ENCODE data around the gene CCDC178. TPM values are rescaled to one million over a fixed set of nuclear protein-coding genes. Genes with fewer than 3 reads are reported as not detected.

Gene CCDC178
- total RNA-seq, 4 donors from 2014 or later: 1.2 to 2.2 (median 1.7) TPM; not detected in 1

GRCh38 chr18:33128581-33128980, 311.9 kb downstream of the CCDC178 start:
- Histone ChIP-seq H3K9me3 (no peaks in the 10 kb centered on the region), H3K4me1 (no peaks in the 10 kb centered on the region), H3K4me3 (no peak overlapping the region), H3K27ac (replicated peaks in 1 of 4) (no peak overlapping the region), H3K36me3 (no peaks in the 10 kb centered on the region), H3K27me3 (no peaks in the 10 kb centered on the region)
- intact Hi-C loops (cut with DNase I): no loop called here
- DNase-seq (ENCODE audit: extremely low spot score): no peak
- TF ChIP-seq, protein P1, sequence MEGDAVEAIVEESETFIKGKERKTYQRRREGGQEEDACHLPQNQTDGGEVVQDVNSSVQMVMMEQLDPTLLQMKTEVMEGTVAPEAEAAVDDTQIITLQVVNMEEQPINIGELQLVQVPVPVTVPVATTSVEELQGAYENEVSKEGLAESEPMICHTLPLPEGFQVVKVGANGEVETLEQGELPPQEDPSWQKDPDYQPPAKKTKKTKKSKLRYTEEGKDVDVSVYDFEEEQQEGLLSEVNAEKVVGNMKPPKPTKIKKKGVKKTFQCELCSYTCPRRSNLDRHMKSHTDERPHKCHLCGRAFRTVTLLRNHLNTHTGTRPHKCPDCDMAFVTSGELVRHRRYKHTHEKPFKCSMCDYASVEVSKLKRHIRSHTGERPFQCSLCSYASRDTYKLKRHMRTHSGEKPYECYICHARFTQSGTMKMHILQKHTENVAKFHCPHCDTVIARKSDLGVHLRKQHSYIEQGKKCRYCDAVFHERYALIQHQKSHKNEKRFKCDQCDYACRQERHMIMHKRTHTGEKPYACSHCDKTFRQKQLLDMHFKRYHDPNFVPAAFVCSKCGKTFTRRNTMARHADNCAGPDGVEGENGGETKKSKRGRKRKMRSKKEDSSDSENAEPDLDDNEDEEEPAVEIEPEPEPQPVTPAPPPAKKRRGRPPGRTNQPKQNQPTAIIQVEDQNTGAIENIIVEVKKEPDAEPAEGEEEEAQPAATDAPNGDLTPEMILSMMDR (IDR thresholded peaks at IDR 0.05): no peak
- TF ChIP-seq EP300 (IDR thresholded peaks at IDR 0.05): no peak
- TF ChIP-seq POLR2A (IDR thresholded peaks at IDR 0.05; ENCODE audit: low read depth): no peak
- no peak for TF ChIP-seq POLR2AphosphoS5 (IDR thresholded peaks at IDR 0.05)
- 73% methylated on average over 4 of the region's 4 CpGs for WGBS

- intact Hi-C loops (cut with DNase I): no loop called here
- H3K9me3 ChIP-seq: no peaks in the 10 kb centered on the region
- H3K27ac ChIP-seq (replicated peaks in 1 of 4): no peak overlapping the region
- 81% methylated on average over 7 of the region's 7 CpGs for WGBS
- H3K27me3 ChIP-seq: no peaks in the 10 kb centered on the region
- TF ChIP-seq, protein P1 (IDR thresholded peaks at IDR 0.05): no peak
- TF ChIP-seq POLR2A (IDR thresholded peaks at IDR 0.05; ENCODE audit: low read depth): no peak
- TF ChIP-seq POLR2AphosphoS5 (IDR thresholded peaks at IDR 0.05): no peak
- no peak for TF ChIP-seq EP300 (IDR thresholded peaks at IDR 0.05)
- H3K4me1 ChIP-seq: no peaks in the 10 kb centered on the region
- H3K4me3 ChIP-seq: no peak overlapping the region
- H3K36me3 ChIP-seq: no peaks in the 10 kb centered on the region
- no peak for DNase-seq (ENCODE audit: extremely low spot score)
Measured at GRCh38 chr18:33123862-33124518, 316.5 kb downstream of the CCDC178 start.

DNA sequence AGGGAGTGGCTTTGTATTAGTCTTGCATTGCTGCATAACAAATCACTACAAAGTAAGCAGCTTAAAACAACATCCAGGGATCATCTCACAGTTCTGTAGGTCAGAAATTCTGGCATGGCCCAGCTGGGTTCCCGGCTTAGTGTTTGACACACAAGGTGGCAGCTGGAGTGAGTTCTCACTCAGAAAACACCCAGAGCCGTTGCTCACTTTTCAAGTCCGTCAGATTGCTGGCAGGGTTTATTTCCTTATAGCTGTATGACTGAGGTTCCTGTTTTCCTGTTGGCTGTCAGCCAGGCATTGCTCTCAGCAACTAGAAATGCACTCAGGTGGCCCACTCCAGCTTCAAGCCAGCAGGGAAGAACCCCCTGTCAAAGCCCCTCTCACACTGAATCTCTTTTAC, 324.1 kb downstream of the CCDC178 start:
- Histone ChIP-seq H3K27me3 (no peaks in the 10 kb centered on the region), H3K4me1 (no peaks in the 10 kb centered on the region), H3K27ac (replicated peaks in 1 of 4) (no peak overlapping the region), H3K4me3 (no peak overlapping the region), H3K9me3 (peaks cover 0 to 12% (median 4%) of the 10 kb centered on the region in 4 donors), H3K36me3 (no peaks in the 10 kb centered on the region)
- DNase-seq (ENCODE audit: extremely low spot score): no peak
- TF ChIP-seq POLR2A (IDR thresholded peaks at IDR 0.05; ENCODE audit: low read depth) (no peak), POLR2AphosphoS5 (IDR thresholded peaks at IDR 0.05) (no peak), EP300 (IDR thresholded peaks at IDR 0.05) (no peak)
- TF ChIP-seq, protein P1 (IDR thresholded peaks at IDR 0.05): no peak
- 17% methylated on average over 3 of the region's 3 CpGs for WGBS
- intact Hi-C loops (cut with DNase I): no loop called here

- H3K9me3 ChIP-seq: peaks cover 0 to 12% (median 4%) of the 10 kb centered on the region in 4 donors
- intact Hi-C loops (cut with DNase I): no loop called here
- H3K36me3 ChIP-seq: no peaks in the 10 kb centered on the region
- H3K27ac ChIP-seq (replicated peaks in 1 of 4): no peak overlapping the region
- 81% methylated on average over 1 of the region's 1 CpG for WGBS
- H3K4me1 ChIP-seq: no peaks in the 10 kb centered on the region
- TF ChIP-seq EP300 (IDR thresholded peaks at IDR 0.05): no peak
- TF ChIP-seq, protein P1 (IDR thresholded peaks at IDR 0.05): no peak
- no peak for TF ChIP-seq POLR2A (IDR thresholded peaks at IDR 0.05; ENCODE audit: low read depth)
- TF ChIP-seq POLR2AphosphoS5 (IDR thresholded peaks at IDR 0.05): no peak
- H3K27me3 ChIP-seq: no peaks in the 10 kb centered on the region
- no peak overlapping the region for H3K4me3 ChIP-seq
- DNase-seq (ENCODE audit: extremely low spot score): no peak
Measured at GRCh38 chr18:33115917-33116316, 324.6 kb downstream of the CCDC178 start.

DNA sequence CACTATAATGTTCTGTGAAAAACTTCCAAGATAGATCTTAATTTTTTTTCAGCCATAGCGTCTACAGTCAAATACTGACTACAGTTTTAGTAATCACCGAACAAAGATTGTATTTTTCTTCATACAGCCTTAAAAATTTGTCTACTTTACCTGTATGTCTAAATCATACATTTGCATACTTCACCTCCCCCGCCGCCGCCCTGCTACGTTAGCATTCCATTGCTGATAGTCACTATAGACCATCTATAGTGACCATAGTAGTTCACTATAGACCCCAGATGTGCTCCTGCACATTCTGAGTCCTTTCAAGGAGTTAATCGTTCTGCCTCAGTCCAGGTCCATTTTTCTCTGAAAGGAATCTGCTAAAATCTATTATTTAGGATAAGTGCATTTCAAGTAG, 325.0 kb downstream of the CCDC178 start:
- no peak overlapping the region for H3K27ac ChIP-seq (replicated peaks in 1 of 4)
- intact Hi-C loops (cut with DNase I): no loop called here
- WGBS: 90% methylated on average over 7 of the region's 7 CpGs
- no peaks in the 10 kb centered on the region for H3K36me3 ChIP-seq
- H3K4me3 ChIP-seq: no peak overlapping the region
- TF ChIP-seq EP300 (IDR thresholded peaks at IDR 0.05) (no peak), POLR2A (IDR thresholded peaks at IDR 0.05; ENCODE audit: low read depth) (no peak), POLR2AphosphoS5 (IDR thresholded peaks at IDR 0.05) (no peak)
- TF ChIP-seq, protein P1 (IDR thresholded peaks at IDR 0.05): no peak
- no peak for DNase-seq (ENCODE audit: extremely low spot score)
- peaks cover 0 to 12% (median 4%) of the 10 kb centered on the region in 4 donors for H3K9me3 ChIP-seq
- H3K4me1 ChIP-seq: no peaks in the 10 kb centered on the region
- H3K27me3 ChIP-seq: no peaks in the 10 kb centered on the region

Data from esophagus muscularis mucosa (tissue), 4 donors.